ENCODE data around the gene MAP3K5.

GRCh38 chr6:136511397-136511796 is 280.9 kb downstream of the MAP3K5 start:
- no peak for TF ChIP-seq POLR2AphosphoS5 (IDR thresholded peaks at IDR 0.05)
- TF ChIP-seq, protein P1, sequence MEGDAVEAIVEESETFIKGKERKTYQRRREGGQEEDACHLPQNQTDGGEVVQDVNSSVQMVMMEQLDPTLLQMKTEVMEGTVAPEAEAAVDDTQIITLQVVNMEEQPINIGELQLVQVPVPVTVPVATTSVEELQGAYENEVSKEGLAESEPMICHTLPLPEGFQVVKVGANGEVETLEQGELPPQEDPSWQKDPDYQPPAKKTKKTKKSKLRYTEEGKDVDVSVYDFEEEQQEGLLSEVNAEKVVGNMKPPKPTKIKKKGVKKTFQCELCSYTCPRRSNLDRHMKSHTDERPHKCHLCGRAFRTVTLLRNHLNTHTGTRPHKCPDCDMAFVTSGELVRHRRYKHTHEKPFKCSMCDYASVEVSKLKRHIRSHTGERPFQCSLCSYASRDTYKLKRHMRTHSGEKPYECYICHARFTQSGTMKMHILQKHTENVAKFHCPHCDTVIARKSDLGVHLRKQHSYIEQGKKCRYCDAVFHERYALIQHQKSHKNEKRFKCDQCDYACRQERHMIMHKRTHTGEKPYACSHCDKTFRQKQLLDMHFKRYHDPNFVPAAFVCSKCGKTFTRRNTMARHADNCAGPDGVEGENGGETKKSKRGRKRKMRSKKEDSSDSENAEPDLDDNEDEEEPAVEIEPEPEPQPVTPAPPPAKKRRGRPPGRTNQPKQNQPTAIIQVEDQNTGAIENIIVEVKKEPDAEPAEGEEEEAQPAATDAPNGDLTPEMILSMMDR (IDR thresholded peaks at IDR 0.05) = no peak
- TF ChIP-seq POLR2A (IDR thresholded peaks at IDR 0.05) = no peak

All from suprapubic skin (tissue), 4 donors.